Body of pancreas (tissue), 4 donors: ENCODE measurements around the gene CXorf49B. TPM values are rescaled to one million over a fixed set of nuclear protein-coding genes. Genes with fewer than 3 reads are reported as not detected.
"Not testable (repeated sequence)": the region's sequence is repeated elsewhere in the genome, so short reads cannot be mapped to it uniquely, and the experiment has no call there.

Experiments used
- ATAC-seq: fragments of 150-250 bp; one replicate; pipeline ENCODE4 v1.9.1; 2016
- DNase-seq, 4 donors: peaks; one replicate each; pipeline ENCODE4 v3.0.0-alpha.2; 2019
- H3K27ac ChIP-seq, 4 donors: fragments of 200-600 bp; sonication (generic); 1 replicate in 3 of 4; 2 replicates in 1 of 4; pipeline versions ENCODE4 v1.5.1 to v1.6.1; 2016 to 2019; ENCODE audit warnings: mild to moderate bottlenecking in 1 of 4, mixed read lengths in 1 of 4, moderate library complexity in 1 of 4
- H3K27me3 ChIP-seq, 2 donors: fragments of 200-600 bp; sonication (generic); one replicate each; pipeline ENCODE4 v1.6.0; 2016; ENCODE audit warnings: mild to moderate bottlenecking in 1 of 2
- H3K36me3 ChIP-seq, 2 donors: fragments of 200-600 bp; sonication (generic); replicated peaks in 1 of 2; 2 replicates each; pipeline ENCODE4 v1.5.1; 2016; ENCODE audit warnings: low read depth in 2 of 2; ENCODE audit not compliant: insufficient read depth in 1 of 2
- H3K4me1 ChIP-seq: fragments of 200-600 bp; sonication (generic); one replicate; pipeline ENCODE4 v1.6.0; 2016
- H3K4me3 ChIP-seq, 2 donors: fragments of 200-600 bp; sonication (generic); 1 replicate in 1 of 2; 2 replicates in 1 of 2; pipeline ENCODE4 v1.5.1; 2016 to 2019
- H3K9me3 ChIP-seq, 3 donors: fragments of 200-600 bp; sonication (generic); 1 replicate in 2 of 3; 2 replicates in 1 of 3; pipeline ENCODE4 v1.5.1; 2016
- POLR2A ChIP-seq, 3 donors: fragments of 450-650 bp; IDR thresholded peaks; one replicate each; pipeline ENCODE4 v1.6.1; 2016; ENCODE audit warnings: antibody characterized with exemption in 3 of 3, mild to moderate bottlenecking in 2 of 3
- WGBS, 2 donors: methylation state at CpG; one replicate each; pipeline ENCODE4 v1.1.5; 2017; 5-methylcytosine and 5-hydroxymethylcytosine counted together
- intact Hi-C: fragments of 100-400 bp; cut with DNase I; formaldehyde crosslinking; loops from one replicate; pipeline ENCODE4 v1.15.1; 2023
- total RNA-seq, 2 donors: library from RNA; depleted of rRNA; stranded (reverse); fragments of >200 nt; gene quantifications; one replicate each; pipeline ENCODE4 v1.1.0, GENCODE V29; 2016
- TF ChIP-seq, protein P1 (sequence below), 7 experiments: fragments of 450-650 bp in 4 of 7; fragments of 200-600 bp in 3 of 7; sonication (generic) in 3 of 7; IDR thresholded peaks; one replicate each; pipeline ENCODE4 v1.5.1; 2016 to 2019; ENCODE audit warnings: antibody characterized with exemption in 7 of 7

The CXorf49B gene
- total RNA-seq, 2 donors from 2014 or later: not detected

GRCh38 chrX:71782225-71782949 is 19.2 kb downstream of the CXorf49B start:
- WGBS, 2 donors: no CpG with 5 or more reads among the region's 10 CpGs
- intact Hi-C loops, H3K27ac ChIP-seq, H3K27me3 ChIP-seq, H3K4me1 ChIP-seq, H3K4me3 ChIP-seq, H3K9me3 ChIP-seq, H3K36me3 ChIP-seq, DNase-seq, ATAC-seq: not testable (repeated sequence)

DNA sequence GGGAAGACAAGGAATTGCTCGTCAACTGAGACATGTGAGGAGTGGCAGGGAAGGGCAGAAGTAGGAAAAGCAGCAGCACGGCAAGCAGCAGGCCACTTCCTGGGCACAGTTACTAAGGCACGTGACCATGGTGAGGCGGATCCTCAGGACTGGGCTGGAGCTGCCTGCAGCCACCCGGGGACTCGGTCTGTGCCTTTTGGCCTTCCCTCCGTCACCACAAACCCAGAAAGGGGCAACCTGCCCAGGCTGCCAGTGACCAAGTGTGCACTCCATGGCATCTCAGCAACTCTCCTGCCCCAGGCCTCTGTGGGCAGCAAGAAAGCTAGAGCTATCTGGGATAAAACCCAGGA is 19.8 kb downstream of the CXorf49B start:
- H3K4me3 ChIP-seq, H3K27ac ChIP-seq, H3K36me3 ChIP-seq, DNase-seq, H3K27me3 ChIP-seq, H3K9me3 ChIP-seq, intact Hi-C loops, H3K4me1 ChIP-seq, ATAC-seq: not testable (repeated sequence)
- no CpG with 5 or more reads among the region's 7 CpGs for whole genome bisulfite sequencing, 2 donors

- H3K9me3 ChIP-seq, H3K4me1 ChIP-seq, H3K36me3 ChIP-seq, H3K27ac ChIP-seq, ATAC-seq, H3K4me3 ChIP-seq, H3K27me3 ChIP-seq, intact Hi-C loops, DNase-seq: not testable (repeated sequence)
- no CpG with 5 or more reads among the region's 20 CpGs for WGBS, 2 donors
These were observed 20.6 kb downstream of the CXorf49B start for GRCh38 chrX:71783569-71784347.

DNA sequence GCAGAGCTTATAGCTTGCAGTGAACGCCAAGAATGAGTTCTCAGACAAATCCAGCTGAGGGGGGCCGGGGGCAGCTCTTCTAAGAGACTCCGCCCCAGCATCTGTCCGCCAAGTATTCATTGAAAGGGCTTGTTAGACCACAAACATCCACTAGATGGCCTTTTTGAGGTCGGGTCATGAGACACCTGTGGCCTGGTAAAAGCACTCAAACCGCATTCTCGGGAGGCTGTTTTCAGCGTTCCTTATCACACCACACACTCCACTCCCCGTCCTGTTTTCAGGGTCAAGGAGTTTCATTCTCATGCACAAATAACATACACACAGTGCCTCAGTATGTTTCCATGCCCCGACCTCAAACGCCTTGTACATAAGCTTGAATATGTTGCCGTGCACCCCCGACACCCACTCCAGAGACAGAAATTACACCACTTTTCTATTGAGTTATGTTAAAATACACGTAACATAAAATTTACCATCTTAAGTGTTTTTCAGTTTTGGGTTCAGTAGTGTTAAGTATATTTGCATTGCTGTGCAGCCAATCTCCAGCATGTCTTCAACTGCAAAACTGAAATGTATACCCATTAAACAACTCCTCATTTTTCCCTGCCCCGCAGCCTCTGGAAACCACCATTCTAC is 21.3 kb downstream of the CXorf49B start:
- WGBS, 2 donors: no CpG with 5 or more reads among the region's 15 CpGs
- H3K27me3 ChIP-seq, H3K9me3 ChIP-seq, H3K4me1 ChIP-seq, H3K36me3 ChIP-seq, DNase-seq, H3K4me3 ChIP-seq, ATAC-seq, intact Hi-C loops, H3K27ac ChIP-seq: not testable (repeated sequence)

- H3K9me3 ChIP-seq, ATAC-seq, H3K4me1 ChIP-seq, H3K27me3 ChIP-seq, H3K4me3 ChIP-seq, H3K27ac ChIP-seq, intact Hi-C loops, DNase-seq, H3K36me3 ChIP-seq: not testable (repeated sequence)
- WGBS, 2 donors: 75 to 81% methylated on average over 5 of the region's 5 CpGs
These were observed 43.3 kb downstream of the CXorf49B start for GRCh38 chrX:71806450-71806849.

GRCh38 chrX:71809886-71810285 is 46.7 kb downstream of the CXorf49B start:
- DNase-seq (no peak), ATAC-seq (no peak)
- WGBS, 2 donors: 52 to 57% methylated on average over 4 to 10 of the region's 10 CpGs
- TF ChIP-seq, protein P1, sequence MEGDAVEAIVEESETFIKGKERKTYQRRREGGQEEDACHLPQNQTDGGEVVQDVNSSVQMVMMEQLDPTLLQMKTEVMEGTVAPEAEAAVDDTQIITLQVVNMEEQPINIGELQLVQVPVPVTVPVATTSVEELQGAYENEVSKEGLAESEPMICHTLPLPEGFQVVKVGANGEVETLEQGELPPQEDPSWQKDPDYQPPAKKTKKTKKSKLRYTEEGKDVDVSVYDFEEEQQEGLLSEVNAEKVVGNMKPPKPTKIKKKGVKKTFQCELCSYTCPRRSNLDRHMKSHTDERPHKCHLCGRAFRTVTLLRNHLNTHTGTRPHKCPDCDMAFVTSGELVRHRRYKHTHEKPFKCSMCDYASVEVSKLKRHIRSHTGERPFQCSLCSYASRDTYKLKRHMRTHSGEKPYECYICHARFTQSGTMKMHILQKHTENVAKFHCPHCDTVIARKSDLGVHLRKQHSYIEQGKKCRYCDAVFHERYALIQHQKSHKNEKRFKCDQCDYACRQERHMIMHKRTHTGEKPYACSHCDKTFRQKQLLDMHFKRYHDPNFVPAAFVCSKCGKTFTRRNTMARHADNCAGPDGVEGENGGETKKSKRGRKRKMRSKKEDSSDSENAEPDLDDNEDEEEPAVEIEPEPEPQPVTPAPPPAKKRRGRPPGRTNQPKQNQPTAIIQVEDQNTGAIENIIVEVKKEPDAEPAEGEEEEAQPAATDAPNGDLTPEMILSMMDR (IDR thresholded peaks at IDR 0.05): no peak
- TF ChIP-seq POLR2A (IDR thresholded peaks at IDR 0.05): no peak
- Histone ChIP-seq H3K4me1 (no peaks in the 10 kb centered on the region), H3K27ac (no peak overlapping the region), H3K27me3 (no peaks in the 10 kb centered on the region), H3K4me3 (no peak overlapping the region), H3K36me3 (no peaks in the 10 kb centered on the region), H3K9me3 (no peaks in the 10 kb centered on the region)
- intact Hi-C loops: no loop called here

- intact Hi-C loops: no loop called here
- Histone ChIP-seq H3K27me3 (no peaks in the 10 kb centered on the region), H3K4me1 (no peaks in the 10 kb centered on the region), H3K36me3 (no peaks in the 10 kb centered on the region), H3K9me3 (no peaks in the 10 kb centered on the region), H3K4me3 (no peak overlapping the region), H3K27ac (no peak overlapping the region)
- ATAC-seq (no peak), DNase-seq (no peak)
- WGBS, 2 donors: 67 to 69% methylated on average over 5 of the region's 25 CpGs
- TF ChIP-seq, protein P1 (IDR thresholded peaks at IDR 0.05): no peak
- no peak for TF ChIP-seq POLR2A (IDR thresholded peaks at IDR 0.05)
These were observed 51.2 kb downstream of the CXorf49B start for GRCh38 chrX:71814123-71814912.
